ENCODE data around the gene ZACN.

Gene ZACN

DNA sequence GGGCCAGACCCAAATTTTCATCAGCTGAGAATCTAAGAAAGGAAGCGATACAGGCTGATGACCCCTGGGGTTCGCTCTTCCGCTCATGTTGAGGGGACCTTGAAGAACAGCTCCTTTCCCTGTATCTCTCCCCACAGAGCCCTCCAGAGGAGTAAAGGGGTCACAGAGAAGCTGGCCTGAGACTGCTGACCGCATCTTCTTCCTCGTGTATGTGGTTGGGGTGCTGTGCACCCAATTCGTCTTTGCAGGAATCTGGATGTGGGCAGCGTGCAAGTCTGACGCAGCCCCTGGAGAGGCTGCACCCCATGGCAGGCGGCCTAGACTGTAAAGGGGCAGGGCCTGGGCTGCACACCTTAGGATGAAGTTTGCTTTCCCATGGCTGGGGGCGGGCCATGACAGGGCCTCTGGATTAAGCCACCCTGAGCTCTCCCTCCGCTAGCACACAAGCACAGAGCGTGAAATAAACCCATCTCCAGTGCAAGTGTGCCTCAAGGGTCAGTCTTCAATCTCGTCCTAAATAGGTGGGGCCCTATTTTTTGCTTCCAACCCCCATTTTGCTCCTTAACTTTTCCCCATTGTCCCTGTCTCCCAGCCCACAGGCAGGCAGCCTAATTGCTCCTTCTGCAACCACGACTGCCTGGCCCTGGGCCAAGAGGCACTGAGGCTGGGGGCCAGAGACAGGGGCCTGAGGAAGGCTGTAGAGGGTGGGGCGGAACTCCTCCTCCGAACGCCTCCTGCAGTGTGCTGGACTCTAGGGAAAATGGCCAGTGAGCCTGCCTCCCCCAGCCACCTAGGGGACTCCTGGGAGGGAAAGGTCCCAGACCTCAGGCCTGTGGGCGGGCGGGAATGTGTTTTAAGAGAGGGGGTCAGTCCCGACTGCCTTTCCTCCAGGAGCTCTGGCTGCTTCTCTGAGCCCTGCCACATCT lies 3.6 kb downstream of the ZACN start:
- FAIRE-seq (no peak), DNase-seq (ENCODE audit: insufficient read length, low spot score) (no peak)
- no peak for TF ChIP-seq POLR2A (IDR thresholded peaks at IDR 0.05; ENCODE audit: low read depth, low read length)

DNA sequence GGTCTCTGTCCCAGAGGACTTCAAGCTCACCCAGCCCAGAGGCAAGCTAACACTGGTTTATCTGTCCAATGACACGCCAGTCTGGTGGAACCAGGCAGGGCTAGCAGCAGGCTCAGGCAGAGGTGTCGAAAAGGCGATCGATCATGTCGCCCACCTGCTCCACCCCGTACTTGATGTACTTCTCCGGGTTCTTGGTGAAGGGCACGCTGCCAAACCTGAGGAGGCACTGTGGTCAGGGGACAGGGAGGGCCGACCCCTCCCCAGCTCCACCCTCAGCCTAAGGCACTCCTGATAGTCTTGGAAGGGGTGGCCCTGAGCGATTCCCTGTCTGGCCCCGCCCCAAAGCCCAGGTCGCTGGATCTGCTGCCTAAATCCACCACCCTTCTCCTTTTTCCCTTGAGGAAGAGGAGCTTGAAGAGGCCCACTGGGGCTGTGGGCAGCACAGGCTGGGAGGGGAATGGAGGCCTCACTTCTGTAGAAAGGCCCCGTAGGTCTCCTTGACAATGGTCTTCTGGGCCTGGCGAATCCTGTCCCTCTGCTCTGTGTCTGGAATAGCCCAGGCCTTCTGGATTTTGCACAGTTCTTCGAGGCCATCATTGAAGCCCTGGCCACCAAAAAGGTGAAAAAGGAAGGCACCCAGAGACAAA lies 4.7 kb downstream of the ZACN start:
- FAIRE-seq (no peak), DNase-seq (ENCODE audit: insufficient read length, low spot score) (no peak)
- no peak for TF ChIP-seq POLR2A (IDR thresholded peaks at IDR 0.05; ENCODE audit: low read depth, low read length)

DNA sequence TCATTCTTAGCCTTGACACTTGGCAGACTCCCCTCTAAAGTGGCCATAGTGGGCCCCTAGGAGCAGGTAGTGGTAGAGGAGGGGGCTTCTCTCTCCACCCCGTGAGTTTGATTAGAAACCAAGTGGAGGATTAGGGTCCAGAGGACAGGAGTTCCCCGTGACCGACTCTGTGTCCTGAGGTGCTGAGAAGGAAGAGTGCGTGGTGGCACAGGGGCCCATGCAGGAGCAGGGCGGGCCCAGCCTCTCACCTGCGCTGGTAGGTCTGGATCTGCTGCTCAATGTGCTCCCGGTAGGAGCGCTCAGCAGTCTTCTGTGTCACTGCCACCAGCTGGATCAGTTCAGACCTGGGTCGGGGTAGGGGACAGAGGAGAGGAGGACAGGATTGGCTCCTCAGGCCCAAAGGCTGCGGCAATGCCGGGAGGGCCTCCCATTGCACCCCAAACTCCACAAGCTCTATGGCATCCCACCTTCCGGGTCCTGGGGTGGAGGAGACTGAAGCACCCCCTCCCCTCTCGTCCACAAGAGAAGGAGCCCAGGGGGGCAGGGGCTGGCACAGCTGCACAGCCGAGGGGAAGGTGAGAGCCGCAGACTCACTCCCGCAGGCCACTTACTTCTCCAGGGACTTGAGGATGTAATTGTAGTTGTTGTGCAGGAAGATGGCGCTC lies 6.2 kb downstream of the ZACN start:
- FAIRE-seq (no peak), DNase-seq (ENCODE audit: insufficient read length, low spot score) (no peak)
- no peak for TF ChIP-seq POLR2A (IDR thresholded peaks at IDR 0.05; ENCODE audit: low read depth, low read length)

DNA sequence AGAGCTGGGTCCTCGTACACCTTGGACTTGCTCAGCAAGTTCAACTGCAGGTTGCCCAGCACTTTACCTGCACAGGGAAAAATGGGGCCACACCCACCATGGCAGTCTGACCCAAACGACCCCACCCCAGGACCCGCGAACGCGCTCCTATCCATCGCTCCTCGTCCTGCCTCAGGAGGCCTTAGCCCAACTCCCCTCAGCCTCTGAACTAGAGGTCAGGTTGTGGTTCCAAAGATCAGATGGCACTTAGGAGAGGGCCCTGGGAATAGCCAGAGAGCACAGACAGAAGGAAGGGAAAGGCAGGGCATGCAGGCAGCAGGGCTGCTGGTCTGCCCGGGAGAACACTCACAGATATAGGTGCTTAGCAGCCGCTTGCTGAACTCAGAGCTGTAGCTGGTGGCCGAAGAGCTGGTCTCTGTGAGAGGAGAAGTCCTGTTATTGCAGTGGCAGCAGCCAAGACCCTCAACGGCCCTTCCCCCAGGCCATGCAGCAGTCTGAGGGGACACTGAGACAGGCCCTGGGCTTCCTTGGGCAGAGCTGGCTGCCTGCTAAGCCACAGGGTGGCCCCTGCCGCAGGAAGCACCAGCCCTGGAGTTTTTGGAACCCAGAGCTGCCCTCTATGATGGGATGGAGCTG lies 6.9 kb downstream of the ZACN start:
- TF ChIP-seq POLR2A (IDR thresholded peaks at IDR 0.05; ENCODE audit: low read depth, low read length) = no peak
- no peak for DNase-seq (ENCODE audit: insufficient read length, low spot score)

DNA sequence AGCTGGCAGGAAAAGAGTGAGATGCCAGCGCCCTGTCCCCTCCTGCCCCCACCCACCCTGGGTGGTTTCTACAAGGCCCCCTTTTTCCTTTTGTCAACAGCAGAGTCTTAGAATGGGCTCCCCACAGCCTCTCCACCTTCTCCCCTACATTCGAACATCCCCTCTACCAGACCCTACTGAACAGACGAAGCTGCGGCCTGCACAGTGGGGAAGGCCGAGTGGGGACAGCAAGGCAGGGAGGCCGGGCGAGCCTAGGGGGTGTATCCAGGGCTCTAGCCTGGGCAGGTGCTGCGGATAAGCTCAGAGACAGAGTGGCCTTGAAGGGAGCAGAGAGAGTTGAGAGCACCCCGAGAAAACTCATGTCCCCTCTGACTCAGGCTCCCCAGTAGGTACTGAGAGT lies 7.4 kb downstream of the ZACN start:
- no peak for FAIRE-seq
- DNase-seq (ENCODE audit: insufficient read length, low spot score) = no peak
- no peak for TF ChIP-seq POLR2A (IDR thresholded peaks at IDR 0.05; ENCODE audit: low read depth, low read length)

More for the DNA sequence above, 6.9 kb downstream of the ZACN start:
- FAIRE-seq = no peak

DNA sequence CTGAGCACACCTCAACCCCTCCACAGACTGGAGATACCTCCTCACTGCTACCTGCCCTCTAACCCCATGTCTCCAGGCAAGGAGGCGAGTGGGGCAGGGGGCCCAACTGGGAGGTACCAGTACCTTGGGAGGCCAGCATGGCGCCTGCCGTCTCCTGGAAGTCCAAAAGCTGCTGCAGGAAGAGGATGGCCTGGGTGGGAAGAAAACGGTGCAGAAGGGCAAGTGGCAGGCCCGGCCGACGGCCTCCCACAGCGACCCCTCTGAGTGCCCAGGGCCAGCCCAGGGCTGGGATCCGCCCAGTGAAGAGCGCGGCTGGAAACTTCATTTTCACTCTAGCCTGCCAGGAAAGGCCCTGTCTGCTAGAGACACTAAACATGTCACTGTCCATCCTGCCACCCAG lies 8.5 kb downstream of the ZACN start:
- DNase-seq (ENCODE audit: insufficient read length, low spot score) (no peak), FAIRE-seq (no peak)
- TF ChIP-seq POLR2A (IDR thresholded peaks at IDR 0.05; ENCODE audit: low read depth, low read length) = no peak

DNA sequence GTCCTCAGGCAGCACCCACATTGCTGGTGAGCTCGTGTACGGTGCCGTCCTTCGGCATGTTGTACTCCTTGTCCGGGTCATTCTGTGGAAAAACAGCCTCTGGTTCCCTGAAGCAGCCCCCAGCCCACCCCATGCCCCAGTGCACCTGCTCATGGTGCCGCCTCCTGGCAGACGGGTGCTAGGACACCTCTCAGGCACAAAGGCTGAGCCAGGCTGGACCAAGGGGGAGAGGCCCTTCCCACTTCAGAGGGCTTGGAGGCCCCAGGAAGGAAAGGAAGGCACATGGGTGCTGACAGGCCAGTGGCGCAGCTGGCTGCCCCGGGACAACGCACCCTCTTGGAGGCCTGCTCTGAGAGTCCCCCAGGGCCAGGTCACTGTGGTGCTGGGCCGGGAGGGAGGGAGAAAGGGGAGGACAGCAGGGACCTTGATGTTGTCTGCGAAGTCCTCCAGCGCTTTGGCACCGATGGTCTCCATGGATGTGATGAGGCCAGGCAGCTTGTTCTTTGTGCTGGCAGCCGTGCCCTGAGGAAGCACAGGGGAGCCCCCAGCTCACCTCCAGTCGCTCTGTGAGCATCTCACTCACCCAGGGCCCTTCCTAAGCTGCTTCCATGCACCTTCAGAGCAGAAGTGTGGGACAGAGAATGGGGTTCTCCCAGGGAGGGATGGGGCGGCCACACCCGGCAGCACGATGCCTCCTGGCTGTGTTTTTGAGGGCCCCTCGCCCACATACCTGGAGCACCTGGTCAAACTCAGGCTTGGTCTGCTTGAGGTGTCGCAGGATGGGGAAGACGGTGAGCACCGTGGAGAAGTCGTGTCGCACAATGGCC lies 9.3 kb downstream of the ZACN start:
- no peak for TF ChIP-seq POLR2A (IDR thresholded peaks at IDR 0.05; ENCODE audit: low read depth, low read length)
- no peak for DNase-seq (ENCODE audit: insufficient read length, low spot score)
- no peak for FAIRE-seq

DNA sequence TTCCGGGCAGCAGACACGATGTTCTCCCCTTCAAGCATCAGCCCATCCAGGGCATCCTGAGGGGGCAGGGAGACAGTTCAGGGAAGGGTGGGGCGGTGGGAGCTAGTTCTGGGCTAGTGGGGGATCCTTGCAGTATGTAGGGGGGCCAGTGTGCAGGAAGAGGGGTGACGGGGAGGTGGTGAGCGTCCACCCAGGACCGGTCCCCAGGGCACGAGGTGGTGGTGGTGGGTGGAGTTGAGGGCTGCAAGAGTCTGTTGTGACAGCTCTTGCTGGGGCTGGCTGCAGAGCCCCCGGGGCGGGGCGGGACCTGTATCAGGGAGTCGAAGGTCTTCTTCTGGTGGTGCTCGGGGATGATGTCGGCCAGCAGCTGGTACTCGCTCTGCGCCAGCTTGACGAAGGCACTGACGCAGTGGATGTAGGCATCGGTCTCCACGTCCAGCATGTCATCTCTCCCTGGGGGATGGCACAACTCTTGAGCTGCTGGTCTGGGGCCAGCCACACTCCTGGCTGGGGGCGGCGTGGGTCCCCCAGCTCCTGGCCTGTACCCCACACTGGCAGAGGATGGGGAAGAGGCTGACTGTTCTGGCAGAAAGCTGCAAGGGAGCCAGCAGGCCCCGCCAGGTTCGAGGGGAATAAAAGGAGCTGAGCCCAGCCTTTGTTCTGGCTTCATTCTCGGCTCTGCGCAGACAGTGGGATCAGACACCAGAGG lies 10.0 kb downstream of the ZACN start:
- no peak for TF ChIP-seq POLR2A (IDR thresholded peaks at IDR 0.05; ENCODE audit: low read depth, low read length)
- FAIRE-seq (no peak), DNase-seq (ENCODE audit: insufficient read length, low spot score) (no peak)

DNA sequence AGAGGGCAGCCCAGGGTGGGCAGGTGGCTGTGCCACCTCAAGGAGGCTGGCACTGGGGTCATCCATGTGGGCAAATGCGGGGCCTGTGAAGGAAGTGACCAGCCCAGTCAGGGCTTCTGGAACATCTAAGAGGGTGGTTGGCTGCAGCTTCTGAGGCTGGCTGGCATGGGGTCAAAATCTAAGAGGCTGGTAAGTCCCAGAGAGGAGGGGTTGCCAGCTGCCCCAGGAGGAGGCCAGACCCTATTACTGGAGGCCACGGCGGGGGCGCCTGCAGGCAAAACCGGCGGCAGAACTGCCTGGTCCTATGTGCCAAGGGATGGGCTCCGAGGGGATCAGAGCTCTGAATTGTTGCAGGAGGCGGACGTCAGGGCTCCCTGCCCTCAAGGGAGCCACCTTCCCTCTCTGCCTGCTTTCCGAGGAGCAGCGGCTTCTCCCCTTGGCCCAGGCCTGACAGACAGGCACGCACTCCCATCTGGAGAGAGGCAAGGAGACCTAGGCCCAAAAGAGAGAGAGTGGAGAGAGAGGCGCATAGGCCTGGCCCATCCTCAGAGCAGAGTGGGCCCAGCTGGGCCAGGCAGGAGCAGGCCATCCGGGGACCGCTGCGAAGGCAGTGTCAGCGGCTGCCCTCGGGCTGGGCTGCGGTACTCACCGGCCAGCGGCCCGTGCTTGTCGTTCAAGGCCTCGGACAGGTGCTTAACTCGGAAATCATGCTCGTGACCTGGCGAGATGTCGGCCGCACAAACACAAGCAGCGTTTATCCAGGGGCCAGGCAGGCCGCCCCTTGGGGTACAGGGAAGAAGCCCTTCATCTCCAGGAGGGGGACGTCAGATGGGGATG lies 10.9 kb downstream of the ZACN start:
- TF ChIP-seq POLR2A (IDR thresholded peaks at IDR 0.05; ENCODE audit: low read depth, low read length) = no peak
- FAIRE-seq (no peak), DNase-seq (ENCODE audit: insufficient read length, low spot score) (no peak)

DNA sequence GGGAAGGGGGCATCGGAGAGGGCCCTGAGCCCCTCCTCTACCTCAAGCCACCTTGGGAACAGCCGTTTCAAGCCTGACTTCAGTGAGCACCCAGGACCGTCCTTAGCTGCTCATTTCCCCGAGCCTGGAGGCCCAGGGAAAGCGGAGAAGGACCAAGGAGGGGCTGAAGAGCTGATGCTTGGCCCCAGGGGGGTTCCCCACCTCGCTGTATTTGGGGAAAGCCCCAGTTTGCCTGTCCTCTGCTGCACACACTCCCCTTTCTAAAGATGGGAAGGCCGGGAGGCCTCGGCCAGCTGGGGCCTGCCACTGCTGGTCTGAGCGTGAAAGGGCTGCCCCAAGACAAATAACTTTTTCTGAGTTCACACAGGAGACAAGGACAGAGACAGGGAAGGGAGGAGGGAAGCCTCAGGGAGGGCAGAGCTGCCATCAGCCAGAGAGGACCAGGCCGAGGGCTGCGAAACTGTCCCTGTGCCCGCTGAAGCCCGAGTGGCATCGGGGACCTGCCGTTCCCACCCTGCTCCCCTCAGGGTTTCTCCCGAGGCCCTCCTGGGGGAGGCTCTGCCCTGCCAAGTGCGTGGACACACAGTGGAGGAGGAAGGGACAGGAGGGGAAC lies 11.6 kb downstream of the ZACN start:
- TF ChIP-seq POLR2A (IDR thresholded peaks at IDR 0.05; ENCODE audit: low read depth, low read length) = no peak
- DNase-seq (ENCODE audit: insufficient read length, low spot score) (no peak), FAIRE-seq (no peak)

DNA sequence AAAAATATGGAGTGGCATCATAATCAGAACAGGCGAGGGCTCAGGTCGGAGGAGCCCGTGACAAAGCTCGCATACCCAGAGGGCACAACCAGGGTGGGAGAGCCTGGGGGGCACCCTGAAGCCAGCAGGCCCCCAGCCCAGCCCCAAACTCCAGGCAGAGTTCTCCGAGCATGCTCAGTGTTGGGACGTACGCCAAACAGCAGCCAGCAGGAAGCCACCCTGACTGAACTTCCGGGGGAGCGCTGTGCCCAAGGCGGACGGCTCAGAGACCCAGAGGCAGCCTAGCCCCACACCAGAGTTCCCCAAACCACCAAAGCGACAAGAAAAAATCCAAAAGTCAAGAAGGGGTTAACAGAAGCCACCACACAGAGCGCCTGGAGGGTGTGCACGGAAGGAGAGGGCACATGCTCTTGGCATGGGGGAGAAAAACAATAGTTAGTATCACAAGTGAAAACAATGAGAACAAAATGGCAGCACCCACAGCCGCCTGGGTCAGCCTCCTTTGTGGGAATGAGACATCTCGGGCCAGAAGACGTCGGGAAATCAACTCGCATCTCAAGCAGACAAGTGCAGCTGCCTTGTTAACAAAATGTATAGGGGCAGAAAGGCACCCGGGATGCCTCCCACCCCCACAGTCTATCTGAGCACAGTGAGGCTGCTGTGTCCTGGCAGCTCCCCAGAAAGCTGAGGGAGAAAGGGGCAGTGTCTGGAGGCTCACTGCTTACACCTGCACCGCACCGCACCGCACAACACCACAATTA lies 12.7 kb downstream of the ZACN start:
- no peak for TF ChIP-seq POLR2A (IDR thresholded peaks at IDR 0.05; ENCODE audit: low read depth, low read length)
- FAIRE-seq = no peak
- no peak for DNase-seq (ENCODE audit: insufficient read length, low spot score)

Measured in H54 (cell line).